C4-2B (cell line): Measurements from ENCODE around the gene MDH2.
"Not testable (repeated sequence)": the region's sequence is repeated elsewhere in the genome, so short reads cannot be mapped to it uniquely, and the experiment has no call there.

ENCODE experiments used
- H3K27ac ChIP-seq: fragments of 450-650 bp; 2 replicates; pipeline ENCODE4 v1.5.1; 2017
- CTCF ChIP-seq: fragments of 450-650 bp; conservative IDR thresholded peaks from 2 replicates; pipeline ENCODE4 v1.5.1; 2017; ENCODE audit warnings: mild to moderate bottlenecking
- ZFX ChIP-seq: fragments of 450-650 bp; IDR thresholded peaks from 2 replicates; pipeline ENCODE4 v1.6.1; 2017

MDH2 gene, protein sequence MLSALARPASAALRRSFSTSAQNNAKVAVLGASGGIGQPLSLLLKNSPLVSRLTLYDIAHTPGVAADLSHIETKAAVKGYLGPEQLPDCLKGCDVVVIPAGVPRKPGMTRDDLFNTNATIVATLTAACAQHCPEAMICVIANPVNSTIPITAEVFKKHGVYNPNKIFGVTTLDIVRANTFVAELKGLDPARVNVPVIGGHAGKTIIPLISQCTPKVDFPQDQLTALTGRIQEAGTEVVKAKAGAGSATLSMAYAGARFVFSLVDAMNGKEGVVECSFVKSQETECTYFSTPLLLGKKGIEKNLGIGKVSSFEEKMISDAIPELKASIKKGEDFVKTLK

GRCh38 chr7:76047811-76048667 lies at the start of gene MDH2, which contains the start of gene STYXL1:
TSS of gene MDH2 (plus strand) at chr7:76048106. CDS start at chr7:76048161, 55 bp downstream.
TSS of gene STYXL1 (minus strand) at chr7:76048000. CDS start at chr7:76030523, 17,477 bp downstream.
- TF ChIP-seq ZFX, result peak; percentile 98
- no peak for TF ChIP-seq CTCF
- H3K27ac ChIP-seq, result peak within 1 kb of the TSS; percentile 100

- no peak overlapping the region for H3K27ac ChIP-seq
- TF ChIP-seq ZFX (no peak), CTCF (no peak)
Observed at GRCh38 chr7:76000566-76000965, 47.3 kb upstream of the MDH2 start.

- H3K27ac ChIP-seq, result no peak overlapping the region
- no peak for TF ChIP-seq CTCF
- TF ChIP-seq ZFX, result no peak
Observed at GRCh38 chr7:76002139-76002538, 45.8 kb upstream of the MDH2 start.

- TF ChIP-seq CTCF, result no peak
- no peak for TF ChIP-seq ZFX
- no peak overlapping the region for H3K27ac ChIP-seq
Observed at GRCh38 chr7:76002822-76003221, 45.1 kb upstream of the MDH2 start.

GRCh38 chr7:76003351-76003750 lies 44.6 kb upstream of the MDH2 start:
- no peak for TF ChIP-seq CTCF
- no peak for TF ChIP-seq ZFX
- H3K27ac ChIP-seq, result no peak overlapping the region

DNA sequence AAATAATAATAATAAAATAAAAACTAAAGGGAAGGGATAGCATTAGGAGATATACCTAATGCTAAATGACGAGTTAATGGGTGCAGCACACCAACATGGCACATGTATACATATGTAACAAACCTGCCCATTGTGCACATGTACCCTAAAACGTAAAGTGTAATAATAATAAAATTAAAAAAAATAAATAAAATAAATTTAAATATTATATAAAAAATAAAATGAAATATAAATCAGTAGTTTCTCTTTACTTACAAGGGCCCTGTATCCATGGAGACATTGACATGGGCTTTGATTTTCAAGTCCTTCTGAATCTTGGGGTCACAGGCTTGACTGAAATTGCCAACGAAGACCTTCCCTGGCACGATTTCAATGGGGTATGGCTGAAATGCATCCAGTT lies 42.9 kb upstream of the MDH2 start:
- not testable (repeated sequence) for H3K27ac ChIP-seq

DNA sequence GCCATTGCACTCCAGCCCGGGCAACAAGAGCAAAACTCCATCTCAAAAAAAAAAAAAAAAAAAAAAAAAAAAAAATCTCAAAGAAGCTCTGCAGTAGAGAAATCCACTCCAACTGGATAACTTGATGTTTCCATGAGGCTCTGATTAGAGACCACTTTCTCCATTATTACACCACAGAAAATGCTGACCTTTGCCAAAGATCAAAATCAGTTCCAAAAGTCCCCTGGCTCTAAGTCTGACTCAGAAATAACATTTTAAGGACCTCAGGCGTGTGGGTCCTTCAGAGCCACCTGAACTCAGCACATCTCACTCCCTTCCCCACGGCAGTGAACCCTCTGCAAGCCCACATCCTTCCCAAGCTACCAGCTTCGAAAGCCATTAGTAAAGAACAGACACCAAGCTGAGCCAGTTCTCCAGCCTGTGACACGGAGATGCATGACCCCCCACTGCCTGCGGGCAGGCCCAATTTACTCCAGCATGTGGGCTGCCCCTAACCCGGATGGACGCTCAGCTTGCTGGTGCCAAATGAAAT lies 39.7 kb upstream of the MDH2 start:
- TF ChIP-seq CTCF (no peak), ZFX (no peak)
- no peak overlapping the region for H3K27ac ChIP-seq
